Amniotic epithelial cell (primary cell): ENCODE results near the gene PHF19.

ENCODE experiments used
- DNase-seq: peaks from one replicate; pipeline ENCODE4 v3.0.0-alpha.2; 2010; ENCODE audit warnings: low read depth

Gene PHF19

DNA sequence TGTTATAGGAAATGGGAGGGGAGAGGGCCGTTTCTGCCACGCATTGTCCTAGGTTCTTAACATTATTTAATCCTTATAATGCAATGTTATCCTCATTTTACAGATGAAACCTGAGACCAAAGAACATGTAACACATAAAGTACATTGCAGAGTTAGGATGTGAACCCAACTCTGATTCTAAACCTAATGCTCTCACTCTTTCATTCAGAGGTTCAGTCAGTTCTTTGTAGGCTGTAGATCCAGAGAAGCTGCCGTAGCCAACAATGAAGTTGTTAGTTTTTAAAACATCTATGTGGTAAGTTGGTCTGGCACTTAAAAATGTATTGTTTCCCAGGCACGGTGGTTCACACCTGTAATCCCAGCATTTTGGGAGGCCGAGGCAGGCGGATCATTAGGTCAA, 23.8 kb downstream of the PHF19 start:
- no peak for DNase-seq

DNA sequence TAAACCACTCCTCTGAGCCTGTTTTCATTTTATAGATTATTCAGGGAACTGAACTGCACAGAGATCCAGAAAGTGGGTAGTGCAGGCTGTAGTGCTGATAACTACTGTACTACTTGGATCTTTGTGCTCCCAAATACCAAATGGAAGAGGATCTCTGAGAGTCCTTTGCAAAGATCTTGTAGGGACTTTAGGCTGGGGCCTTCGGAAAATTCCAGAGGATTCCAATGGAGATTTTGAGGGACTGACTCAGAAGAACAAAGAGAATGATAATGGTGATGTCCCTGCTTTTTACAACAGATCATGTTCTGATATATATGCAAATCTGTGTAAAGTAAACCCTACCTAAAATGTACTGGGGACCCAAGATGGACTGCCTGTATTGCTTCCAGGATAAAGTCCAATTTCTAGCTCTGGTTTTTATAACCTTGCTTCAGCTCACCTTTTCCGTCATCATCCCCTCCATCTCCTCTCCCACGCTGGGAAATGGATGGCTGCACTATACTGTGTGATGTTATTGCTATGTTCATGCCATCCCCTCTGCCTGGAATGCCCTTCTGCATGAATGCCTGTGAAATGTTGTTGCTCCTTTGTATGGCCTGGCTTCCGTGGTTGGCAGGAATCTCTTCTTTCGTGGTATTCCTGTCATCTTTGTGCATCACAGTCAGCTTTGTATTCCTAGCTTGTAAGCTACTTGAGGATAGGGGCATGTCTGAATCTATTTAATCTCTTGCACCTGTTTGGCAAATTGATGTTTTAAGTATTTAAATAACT, 24.6 kb downstream of the PHF19 start:
- DNase-seq, result peak; percentile 14

DNA sequence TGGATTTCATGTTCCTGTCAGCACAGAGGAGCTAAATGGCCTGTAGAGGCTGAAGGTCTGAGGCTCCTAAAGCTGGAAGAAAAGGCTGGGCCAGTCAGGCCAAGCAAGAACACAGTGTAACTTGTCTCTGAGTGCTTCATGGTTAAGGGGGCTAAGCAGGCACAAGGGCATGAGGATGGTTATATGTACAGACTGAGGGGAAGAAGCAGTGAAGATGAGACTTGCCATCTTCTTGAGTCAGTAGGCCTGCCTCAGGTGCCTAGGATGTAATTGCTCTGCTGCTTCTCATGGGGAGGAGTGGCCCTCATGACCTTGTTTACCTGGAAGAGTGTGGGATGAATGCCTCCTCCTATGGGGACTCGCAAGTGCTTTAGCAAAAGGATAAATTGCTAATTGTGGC, 25.5 kb downstream of the PHF19 start:
- no peak for DNase-seq

DNA sequence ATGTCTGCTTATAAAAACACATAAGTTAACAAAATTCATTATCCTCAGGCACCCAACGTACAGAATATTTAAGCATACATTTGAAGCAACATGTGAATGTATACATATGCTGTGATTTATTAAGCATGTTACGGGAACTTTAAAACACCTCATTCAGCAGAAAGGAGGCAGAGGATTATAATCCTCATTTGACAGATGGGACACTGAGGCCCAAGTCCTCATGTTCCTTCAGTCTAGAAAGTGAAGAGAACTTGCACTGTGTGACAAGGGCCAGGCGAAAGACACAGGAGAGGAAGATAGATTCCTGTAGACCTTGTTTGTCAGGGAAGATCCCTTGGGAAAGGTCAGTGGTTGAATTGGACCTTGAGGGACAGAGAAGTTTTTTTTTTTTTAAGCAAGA, 26.7 kb downstream of the PHF19 start:
- DNase-seq, result no peak

DNA sequence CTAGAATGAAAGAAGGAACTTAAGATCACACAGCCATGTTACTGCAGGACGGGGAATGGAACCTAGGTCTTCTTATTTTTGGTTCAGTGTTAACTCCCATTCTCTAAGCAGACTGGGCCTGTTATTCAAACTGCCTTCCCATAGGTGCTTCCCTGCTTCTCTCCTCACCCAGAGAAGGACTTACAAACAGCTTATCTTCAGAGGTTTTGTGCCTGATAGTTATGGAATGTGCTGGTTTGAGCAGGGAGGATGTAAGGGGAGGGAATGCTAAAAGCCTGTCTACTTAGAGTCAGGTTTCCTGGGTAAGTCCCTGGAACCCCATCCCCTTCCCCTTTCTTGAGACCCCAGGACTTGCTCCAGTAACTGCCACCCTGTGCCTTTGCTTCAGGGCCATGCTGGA, 30.1 kb downstream of the PHF19 start:
- peak; percentile 66 for DNase-seq

DNA sequence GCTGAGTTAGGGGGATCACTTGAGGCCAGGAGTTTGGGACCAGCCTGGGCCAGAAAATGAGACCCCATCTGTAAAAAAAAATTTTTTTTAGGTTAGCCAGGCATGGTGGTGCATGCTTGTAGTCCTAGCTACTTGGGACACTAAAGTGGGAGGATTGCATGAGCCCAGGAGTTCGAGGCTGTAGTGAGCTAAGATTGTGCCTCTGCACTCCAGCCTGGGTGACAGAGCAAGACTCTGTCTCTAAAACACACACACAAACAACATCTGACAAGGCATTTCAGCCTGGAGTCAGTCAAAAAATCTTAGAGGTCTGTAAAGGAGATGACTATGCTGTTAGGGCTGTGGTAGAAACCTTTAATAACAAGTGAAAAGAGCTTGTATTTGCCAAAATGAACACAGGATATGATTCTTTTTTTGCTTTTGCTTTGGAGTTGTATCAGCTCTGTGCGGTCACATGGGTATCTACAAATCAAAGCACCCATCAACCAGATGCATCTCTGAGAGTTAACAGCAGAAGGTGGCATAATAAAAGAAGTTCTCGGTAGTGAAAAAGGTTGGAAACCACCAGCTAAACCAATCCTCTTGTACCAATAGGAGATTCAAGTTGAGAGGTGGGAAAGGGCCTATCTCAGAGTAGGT, 30.6 kb downstream of the PHF19 start:
- no peak for DNase-seq

DNA sequence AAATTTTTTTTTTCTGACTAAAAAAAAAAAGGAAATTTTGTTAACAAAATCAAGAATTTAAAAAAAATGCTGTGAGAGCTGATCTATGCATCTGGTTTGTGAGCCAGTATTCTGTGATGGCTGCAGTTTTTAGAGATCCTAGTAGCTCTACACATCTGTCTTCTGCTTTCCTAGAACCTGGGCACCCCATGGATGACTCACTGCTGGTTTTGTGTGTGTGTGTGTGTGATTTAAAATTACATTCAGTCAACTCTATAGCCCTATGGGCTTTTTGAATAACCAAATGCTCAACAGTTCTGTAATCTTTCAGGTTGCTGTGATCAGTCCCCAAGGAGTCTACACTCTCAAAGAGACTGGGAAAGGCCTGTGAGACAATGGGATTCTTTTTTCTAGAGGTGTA, 31.7 kb downstream of the PHF19 start:
- DNase-seq, result no peak

DNA sequence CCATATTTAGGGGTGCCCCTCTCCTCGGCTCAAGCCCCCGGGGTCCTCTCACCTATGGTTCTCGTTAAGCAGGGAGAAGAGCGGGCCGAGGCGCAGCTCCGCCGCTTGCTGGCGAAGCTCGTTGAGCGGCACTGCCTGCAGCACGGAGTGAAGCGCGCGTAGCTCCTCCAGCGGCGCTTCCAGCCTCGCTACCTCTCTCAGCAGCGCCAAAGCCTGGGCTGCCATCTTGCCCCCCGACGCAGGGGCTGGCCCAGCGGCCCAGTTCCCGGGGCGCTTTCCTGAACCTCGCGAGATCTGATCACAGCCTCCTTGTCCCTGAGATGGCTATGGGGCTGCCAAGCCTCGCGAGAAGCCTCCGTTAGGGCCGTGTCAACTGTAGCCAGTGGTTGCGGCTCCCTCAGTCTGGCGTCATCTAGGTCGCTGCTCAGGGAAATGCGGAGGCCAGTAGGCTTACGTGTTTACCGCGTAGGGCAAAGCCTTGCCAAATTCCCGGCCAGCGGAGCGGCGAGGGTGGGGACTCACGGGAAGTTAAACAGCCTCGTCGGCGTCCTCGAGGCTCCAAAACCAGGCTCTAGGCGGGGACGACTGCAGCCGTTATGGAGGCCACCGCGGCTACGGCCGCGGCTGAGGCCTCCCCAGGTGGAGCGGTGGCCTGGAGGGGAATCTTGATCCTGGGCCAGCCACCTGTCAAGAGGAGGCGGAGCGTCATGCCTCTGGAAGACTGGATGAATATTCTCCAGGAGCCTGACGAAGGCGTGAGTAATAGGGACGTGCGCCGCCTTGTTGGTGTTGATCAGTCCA, 34.1 kb downstream of the PHF19 start, which contains the start of gene PSMD5:
Gene PSMD5, minus strand, starts transcription at position 238 of the 801 bp plus-strand sequence. Its CDS starts 13 bp downstream, at position 225.
- DNase-seq, result peak; percentile 99

DNA sequence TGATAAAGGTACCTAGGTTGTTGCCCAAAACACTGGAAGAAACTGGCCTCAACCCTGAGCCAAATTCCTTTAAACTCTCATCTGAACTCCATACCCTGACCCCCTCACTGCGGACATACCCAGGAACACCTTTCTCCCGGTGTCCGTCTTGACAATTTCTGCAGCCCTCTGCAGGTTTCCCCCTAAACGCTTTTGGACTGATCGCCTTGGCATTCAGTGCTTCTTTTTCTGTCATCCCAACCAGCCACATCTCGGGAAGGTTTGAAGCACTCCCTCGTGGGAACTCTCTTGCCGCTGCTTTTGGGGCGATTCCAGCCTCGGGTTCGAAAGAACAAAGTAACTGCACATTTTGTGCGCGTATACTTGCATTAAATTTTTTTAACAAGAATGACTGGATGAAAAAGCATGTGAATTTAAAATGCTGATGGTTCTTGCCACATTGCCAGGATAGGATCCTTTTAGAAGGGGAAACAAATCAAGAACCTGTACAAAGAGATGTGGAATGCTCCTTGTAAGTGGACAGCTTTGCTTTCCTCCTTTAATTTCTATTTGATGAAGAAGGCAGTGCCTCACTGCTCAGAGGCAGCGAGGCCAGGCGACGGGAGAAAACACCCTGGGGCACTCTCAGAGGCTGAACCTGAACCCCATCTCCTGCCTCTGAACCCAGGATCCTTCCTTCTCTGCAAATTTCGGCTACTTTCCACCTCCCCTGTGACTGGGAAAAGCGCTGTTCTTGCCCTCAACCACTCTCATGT, 34.9 kb downstream of the PHF19 start:
- no peak for DNase-seq

DNA sequence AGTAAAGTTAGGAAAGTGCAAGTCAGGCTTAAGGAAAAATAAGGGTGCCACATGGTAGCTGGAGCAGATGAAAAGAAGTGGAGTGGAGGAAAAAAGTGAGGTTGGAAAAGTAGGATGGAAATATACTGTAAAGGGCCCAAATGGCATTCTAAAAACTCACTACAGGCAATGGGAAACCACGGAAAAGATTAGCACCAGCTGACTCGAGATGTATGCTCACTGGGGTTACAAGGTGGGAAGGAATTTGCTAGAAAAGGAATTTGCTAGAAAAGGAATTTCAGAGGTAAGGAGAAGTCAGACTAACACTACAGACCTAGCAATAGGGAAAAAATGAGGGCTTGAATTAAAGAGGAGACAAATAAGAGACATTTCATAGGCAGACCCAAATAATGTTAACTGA, 37.8 kb downstream of the PHF19 start:
- DNase-seq, result peak; percentile 39

DNA sequence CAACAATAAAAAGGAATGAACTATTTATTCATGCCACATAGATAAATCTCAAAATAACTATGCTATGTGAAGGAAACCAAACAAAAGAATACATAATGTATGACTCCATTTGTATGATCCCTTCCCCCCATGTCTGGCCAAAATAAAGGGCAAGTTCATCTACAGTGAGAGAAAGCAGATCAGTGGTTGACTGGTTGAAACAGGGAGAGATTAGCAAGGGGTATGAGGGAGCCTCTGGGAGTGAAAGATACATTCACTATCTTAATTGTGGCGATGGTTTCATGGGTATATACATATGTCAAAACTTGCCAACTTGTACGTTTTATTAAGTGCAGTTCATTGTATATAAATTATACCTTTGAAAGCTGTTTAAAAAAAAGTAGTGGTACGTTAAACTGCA, 39.1 kb downstream of the PHF19 start:
- DNase-seq, result peak; percentile 42

DNA sequence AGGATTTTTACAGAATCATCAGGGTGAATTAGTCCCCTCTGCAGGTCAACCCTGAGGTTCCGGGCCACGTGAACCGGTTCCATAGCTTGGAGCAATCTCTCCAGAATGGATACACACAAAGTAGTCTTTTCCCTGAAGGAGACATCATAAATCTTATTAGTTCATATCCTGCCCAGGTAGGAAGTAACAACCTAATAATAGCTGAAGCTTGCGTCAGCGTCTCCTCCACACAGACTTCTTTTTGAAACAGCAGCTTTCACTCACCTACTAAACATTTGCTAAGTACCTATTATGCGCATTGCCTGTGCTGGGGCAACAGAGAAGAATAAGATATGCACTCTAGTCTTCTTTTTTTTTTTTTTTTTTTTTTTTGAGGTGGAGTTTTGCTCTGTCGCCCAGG, 43.7 kb downstream of the PHF19 start:
- DNase-seq, result no peak

DNA sequence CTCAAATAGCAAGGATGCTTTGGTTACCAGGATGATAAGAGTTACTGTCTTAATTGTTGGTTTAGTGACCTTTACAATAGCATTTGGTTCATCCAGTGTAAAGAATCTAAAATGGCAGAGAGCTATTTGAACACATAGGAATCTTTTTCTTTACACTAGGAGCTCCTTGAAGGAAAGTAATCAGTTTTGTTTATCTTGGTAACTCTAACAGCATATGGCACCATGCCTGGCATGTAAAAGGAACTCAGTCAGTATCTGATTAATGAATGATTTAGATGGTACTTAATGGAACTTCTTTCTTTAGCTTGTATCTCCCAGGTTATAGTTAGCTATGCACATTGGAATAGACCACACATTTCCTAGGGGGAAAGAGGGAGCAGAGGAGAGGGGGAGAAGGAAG, 44.2 kb downstream of the PHF19 start:
- no peak for DNase-seq

DNA sequence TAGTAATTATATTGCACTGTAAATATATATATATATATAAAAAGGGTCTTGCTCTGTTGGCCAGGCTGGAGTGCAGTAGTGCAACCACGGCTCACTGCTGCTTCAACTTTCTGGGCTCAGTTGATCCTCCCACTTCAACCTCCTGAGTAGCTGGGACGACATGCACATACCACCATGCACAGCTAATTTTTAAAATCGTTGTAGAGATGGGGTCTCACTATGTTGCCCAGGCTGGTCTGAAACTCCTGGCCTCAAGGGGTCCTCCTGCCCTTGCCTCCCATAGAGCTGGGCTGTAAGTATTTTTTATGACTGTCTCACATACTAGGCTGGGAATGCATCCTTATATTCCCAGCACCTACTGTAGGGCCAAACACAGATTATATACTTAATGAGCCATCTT, 46.1 kb downstream of the PHF19 start:
- DNase-seq, result no peak

DNA sequence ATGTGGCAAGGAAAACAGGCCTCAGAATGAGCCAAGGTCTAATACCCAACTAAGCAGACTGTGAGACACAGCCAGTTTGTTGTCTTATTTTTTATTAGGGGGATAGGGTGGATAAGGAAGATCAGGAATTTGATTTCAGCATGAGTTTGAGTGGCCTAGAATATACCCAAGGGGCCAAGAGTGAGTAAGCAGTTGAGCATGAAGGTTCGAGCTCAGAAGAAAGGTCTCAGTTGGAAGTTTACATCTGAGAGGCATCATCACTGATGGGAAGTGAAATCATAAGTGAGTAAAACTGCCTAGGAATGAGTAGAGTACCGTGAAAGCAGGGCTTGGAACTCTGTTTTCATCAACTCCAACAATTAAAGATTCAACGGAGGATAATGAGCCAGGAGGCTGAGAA, 46.8 kb downstream of the PHF19 start:
- no peak for DNase-seq

DNA sequence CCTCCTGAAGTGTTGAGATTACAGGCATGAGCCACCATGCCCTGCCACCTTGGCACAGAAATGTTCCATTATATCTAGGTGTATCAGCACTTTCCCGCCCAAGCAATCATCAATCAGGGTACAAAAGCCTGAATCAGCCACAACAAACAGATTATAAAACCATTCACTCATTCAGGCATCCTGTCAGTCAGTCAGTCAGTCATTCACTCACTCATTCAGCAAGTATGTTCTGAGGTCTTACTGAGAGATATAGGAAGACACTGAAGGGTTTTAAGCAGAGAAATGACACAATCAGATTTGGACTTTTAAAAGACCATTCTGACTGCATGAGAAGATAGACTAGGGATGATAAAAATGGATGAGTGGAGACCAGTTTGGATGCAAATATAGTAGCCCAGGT, 47.3 kb downstream of the PHF19 start:
- DNase-seq, result no peak

DNA sequence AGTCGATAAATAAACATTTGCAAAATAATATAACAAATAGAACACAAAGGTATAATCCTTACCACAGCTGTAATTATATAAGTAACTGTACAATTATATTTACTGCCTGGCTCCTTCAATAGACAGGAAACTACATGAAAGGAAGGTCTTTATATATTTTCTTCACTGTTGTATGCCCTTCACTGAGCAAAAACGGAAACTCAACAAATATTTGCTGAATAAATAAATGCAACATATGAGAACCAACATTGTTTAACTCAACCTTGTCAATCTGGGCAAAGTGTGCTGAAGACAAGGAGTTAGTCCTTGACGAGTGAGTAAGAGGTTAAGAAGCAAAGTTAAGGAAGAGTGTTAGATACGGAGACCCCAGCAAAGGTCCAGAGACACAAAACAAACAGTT, 56.9 kb downstream of the PHF19 start:
- no peak for DNase-seq

DNA sequence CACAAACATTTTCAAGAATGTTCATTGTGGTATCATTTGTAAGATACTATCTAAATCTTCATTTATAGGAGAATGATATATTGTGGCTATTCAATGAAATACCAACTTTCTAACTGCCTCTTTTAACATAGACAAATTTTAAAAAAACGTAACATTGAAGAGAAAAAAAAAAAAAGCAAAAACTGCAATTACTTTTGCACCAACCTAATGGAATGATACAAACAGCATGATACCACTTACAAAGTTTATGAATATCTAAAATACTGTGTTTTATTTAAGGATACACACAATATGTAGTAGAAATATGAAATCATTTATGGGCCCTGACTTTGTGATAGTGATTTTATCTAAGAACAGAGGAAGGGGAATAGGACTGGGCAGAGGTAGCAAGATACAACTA, 58.4 kb downstream of the PHF19 start:
- no peak for DNase-seq

DNA sequence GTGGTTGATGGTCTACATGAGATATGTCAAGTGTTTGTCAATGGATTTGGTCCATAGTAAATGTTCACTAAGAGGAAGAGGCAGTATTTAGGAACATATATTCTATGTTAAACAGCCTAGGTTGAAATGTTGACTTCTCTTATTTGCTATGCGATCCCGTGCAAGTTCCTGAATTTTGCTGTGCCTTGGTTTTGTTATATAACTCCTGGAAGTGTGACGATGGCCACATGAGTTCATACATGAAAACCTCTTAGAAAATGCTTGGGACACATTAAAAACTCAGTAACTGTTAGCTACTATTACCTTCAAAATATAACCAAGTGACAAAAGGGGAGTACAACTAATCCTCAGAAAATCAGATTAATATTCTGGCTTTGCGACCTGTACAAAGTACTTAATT, 61.9 kb downstream of the PHF19 start:
- DNase-seq, result no peak

DNA sequence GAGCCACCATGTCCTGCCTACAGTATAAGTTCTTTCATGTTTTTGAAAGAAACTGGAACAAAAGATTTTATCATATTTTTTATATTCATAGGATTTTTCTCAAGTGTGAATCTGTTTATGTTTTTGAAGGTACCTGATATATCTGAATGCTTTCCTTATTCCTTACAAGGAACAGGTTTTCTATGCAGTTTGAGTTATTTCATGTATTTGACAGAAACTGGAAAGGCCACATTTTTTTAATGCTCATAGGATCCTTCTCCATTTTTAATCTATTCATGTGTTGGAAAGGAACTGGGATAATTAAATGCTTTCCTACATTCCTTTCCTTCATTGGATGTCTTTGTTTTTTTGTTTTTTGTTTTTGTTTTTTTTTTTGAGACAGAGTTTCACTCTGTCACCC, 68.1 kb downstream of the PHF19 start:
- no peak for DNase-seq

DNA sequence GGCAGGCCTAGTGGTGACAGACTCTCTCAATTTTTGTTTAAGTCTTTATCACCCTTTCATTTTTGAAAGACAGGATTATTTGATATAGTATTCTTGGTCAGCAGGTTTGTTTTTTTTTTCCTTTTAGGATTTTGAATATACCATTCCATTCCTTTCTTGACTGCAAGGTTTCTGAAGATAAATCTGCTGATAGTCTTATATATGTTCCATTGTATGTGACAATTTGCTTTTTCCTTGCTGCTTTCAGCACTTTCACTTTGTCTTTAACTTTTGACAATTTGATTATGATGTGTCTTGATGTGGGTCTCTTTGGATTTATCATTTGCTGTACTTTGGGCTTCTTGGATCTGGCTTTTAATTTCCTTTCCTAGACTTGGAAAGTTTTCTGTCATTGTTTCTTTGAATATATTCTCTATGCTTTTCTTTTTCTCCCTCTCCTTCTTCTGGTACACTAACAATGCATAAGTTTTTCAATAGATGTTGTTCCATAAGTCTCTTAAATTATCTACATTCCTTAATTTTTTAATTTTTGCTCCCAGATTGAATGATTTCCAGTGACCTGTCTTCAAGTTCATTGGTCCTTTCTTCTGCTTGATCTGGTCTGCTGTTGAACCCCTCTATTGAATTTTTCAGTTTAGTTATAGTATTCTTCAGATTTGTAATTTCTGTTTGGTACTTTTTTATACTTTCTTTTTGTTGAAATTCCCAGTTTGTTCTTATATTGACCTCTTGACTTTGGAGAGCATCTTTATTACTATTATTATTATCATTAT, 69.2 kb downstream of the PHF19 start:
- DNase-seq, result no peak
